ENCODE measurements around the gene MKS1. TPM values are rescaled to one million over a fixed set of nuclear protein-coding genes. Genes with fewer than 3 reads are reported as not detected.

Gene MKS1
- total RNA-seq, 1 donor from 2014 or later, result 27.8 TPM

- H3K27ac Mint-ChIP-seq (ENCODE audit: unreplicated experiment), result no peak overlapping the region
- no peak overlapping the region for H3K4me3 Mint-ChIP-seq (ENCODE audit: unreplicated experiment)
- H3K27me3 Mint-ChIP-seq (ENCODE audit: unreplicated experiment), result peaks cover 16% of the 10 kb centered on the region
- TF ChIP-seq CTCF (IDR thresholded peaks at IDR 0.05; ENCODE audit: unreplicated experiment), result no peak
- no peaks in the 10 kb centered on the region for H3K9me3 Mint-ChIP-seq (ENCODE audit: unreplicated experiment)
- H3K36me3 Mint-ChIP-seq (ENCODE audit: low read depth, unreplicated experiment), result no peaks in the 10 kb centered on the region
- H3K4me1 Mint-ChIP-seq (ENCODE audit: unreplicated experiment), result peaks cover 13% of the 10 kb centered on the region
- DNase-seq (ENCODE audit: low spot score), result no peak
Measured at GRCh38 chr17:58244963-58245362, 25.9 kb upstream of the MKS1 start.

- no peaks in the 10 kb centered on the region for H3K9me3 Mint-ChIP-seq (ENCODE audit: unreplicated experiment)
- H3K36me3 Mint-ChIP-seq (ENCODE audit: low read depth, unreplicated experiment), result no peaks in the 10 kb centered on the region
- H3K4me3 Mint-ChIP-seq (ENCODE audit: unreplicated experiment), result no peak overlapping the region
- peaks cover 6% of the 10 kb centered on the region for H3K27me3 Mint-ChIP-seq (ENCODE audit: unreplicated experiment)
- peaks cover 6% of the 10 kb centered on the region for H3K4me1 Mint-ChIP-seq (ENCODE audit: unreplicated experiment)
- DNase-seq (ENCODE audit: low spot score), result no peak
- no peak for TF ChIP-seq CTCF (IDR thresholded peaks at IDR 0.05; ENCODE audit: unreplicated experiment)
- no peak overlapping the region for H3K27ac Mint-ChIP-seq (ENCODE audit: unreplicated experiment)
Measured at GRCh38 chr17:58242171-58242784, 23.2 kb upstream of the MKS1 start.

- H3K27ac Mint-ChIP-seq (ENCODE audit: unreplicated experiment), result no peak overlapping the region
Measured at GRCh38 chr17:58239987-58240386, 20.9 kb upstream of the MKS1 start.

GRCh38 chr17:58238147-58238634, 19.1 kb upstream of the MKS1 start, which contains the start of gene LPO:
LPO (plus strand) TSS chr17:58238584; CDS start chr17:58242980, 4,396 bp downstream.
- Mint-ChIP-seq H3K36me3 (ENCODE audit: low read depth, unreplicated experiment) (no peaks in the 10 kb centered on the region), H3K9me3 (ENCODE audit: unreplicated experiment) (no peaks in the 10 kb centered on the region), H3K27ac (ENCODE audit: unreplicated experiment) (no peak within 1 kb of the TSS), H3K4me1 (ENCODE audit: unreplicated experiment) (peaks cover 5% of the 10 kb centered on the region), H3K4me3 (ENCODE audit: unreplicated experiment) (no peak within 1 kb of the TSS), H3K27me3 (ENCODE audit: unreplicated experiment) (peaks cover under 1% of the 10 kb centered on the region)
- no peak for TF ChIP-seq CTCF (IDR thresholded peaks at IDR 0.05; ENCODE audit: unreplicated experiment)
- no peak for DNase-seq (ENCODE audit: low spot score)

More at GRCh38 chr17:58239987-58240386, 20.9 kb upstream of the MKS1 start:
- Mint-ChIP-seq H3K36me3 (ENCODE audit: low read depth, unreplicated experiment) (no peaks in the 10 kb centered on the region), H3K27me3 (ENCODE audit: unreplicated experiment) (peaks cover 6% of the 10 kb centered on the region), H3K9me3 (ENCODE audit: unreplicated experiment) (no peaks in the 10 kb centered on the region), H3K4me1 (ENCODE audit: unreplicated experiment) (peaks cover 9% of the 10 kb centered on the region), H3K4me3 (ENCODE audit: unreplicated experiment) (no peak overlapping the region)
- TF ChIP-seq CTCF (IDR thresholded peaks at IDR 0.05; ENCODE audit: unreplicated experiment), result no peak
- DNase-seq (ENCODE audit: low spot score), result no peak

GRCh38 chr17:58236394-58236793, 17.3 kb upstream of the MKS1 start:
- no peaks in the 10 kb centered on the region for H3K9me3 Mint-ChIP-seq (ENCODE audit: unreplicated experiment)
- no peak overlapping the region for H3K4me3 Mint-ChIP-seq (ENCODE audit: unreplicated experiment)
- no peaks in the 10 kb centered on the region for H3K27me3 Mint-ChIP-seq (ENCODE audit: unreplicated experiment)
- no peak for TF ChIP-seq CTCF (IDR thresholded peaks at IDR 0.05; ENCODE audit: unreplicated experiment)
- H3K36me3 Mint-ChIP-seq (ENCODE audit: low read depth, unreplicated experiment), result no peaks in the 10 kb centered on the region
- no peak for DNase-seq (ENCODE audit: low spot score)
- H3K4me1 Mint-ChIP-seq (ENCODE audit: unreplicated experiment), result peaks cover 5% of the 10 kb centered on the region
- no peak overlapping the region for H3K27ac Mint-ChIP-seq (ENCODE audit: unreplicated experiment)

Measured in endothelial cell (in vitro differentiated cells).